Measurements from ENCODE around the gene TTLL7.

Gene TTLL7

DNA sequence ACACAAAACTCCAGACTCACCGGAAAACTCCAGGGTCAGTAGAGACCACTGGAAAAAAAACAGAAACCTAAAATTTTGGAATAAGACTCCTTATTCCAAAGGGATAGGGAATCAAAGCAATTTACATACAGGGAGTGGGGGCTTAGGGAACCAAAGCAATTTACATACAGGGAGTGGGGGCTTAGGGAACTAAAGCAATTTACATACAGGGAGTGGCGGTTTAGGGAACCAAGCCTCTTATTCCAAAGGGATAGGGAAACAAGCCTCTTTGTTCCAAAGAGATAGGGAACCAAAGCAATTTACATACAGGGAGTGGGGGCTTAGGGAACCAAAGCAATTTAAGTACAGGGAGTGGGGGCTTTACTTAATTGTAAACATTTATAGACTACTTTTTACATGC is 28.4 kb upstream of the TTLL7 start:
- no peak overlapping the region for H2BK5ac ChIP-seq (ENCODE audit: low read depth, low read length, poor library complexity)
- H4K91ac ChIP-seq (ENCODE audit: low read depth, low read length): no peak overlapping the region
- no peak overlapping the region for H2AK5ac ChIP-seq (ENCODE audit: low read length)
- no peak overlapping the region for H3K23ac ChIP-seq (ENCODE audit: low read length)
- no CpG with 5 or more reads among the region's 2 CpGs for WGBS (ENCODE audit: extremely low coverage, insufficient coverage, insufficient read length)
- H3K4me3 ChIP-seq (ENCODE audit: low read depth, low read length): no peak overlapping the region
- no peak overlapping the region for H3K18ac ChIP-seq (ENCODE audit: low read length)
- H2AFZ ChIP-seq (ENCODE audit: insufficient read depth, low read length, poor library complexity): no peak overlapping the region
- H3K4me2 ChIP-seq (ENCODE audit: low read length): no peak overlapping the region
- no peaks in the 10 kb centered on the region for H3K9me3 ChIP-seq (ENCODE audit: insufficient read depth, low read depth, low read length)
- H3K27me3 ChIP-seq (ENCODE audit: insufficient read depth, low read length): no peaks in the 10 kb centered on the region
- H3K79me1 ChIP-seq (ENCODE audit: low read length): no peaks in the 10 kb centered on the region
- no peak overlapping the region for H4K8ac ChIP-seq (ENCODE audit: low read depth, low read length)
- H3K4me1 ChIP-seq (ENCODE audit: control insufficient read depth in 1 of 2, insufficient read depth in 2 of 2, low read length in 2 of 2): no peaks in the 10 kb centered on the region
- H3K79me2 ChIP-seq (ENCODE audit: control insufficient read depth, insufficient read depth, low read length, poor library complexity): no peaks in the 10 kb centered on the region
- H3K36me3 ChIP-seq (ENCODE audit: control insufficient read depth in 1 of 2, insufficient read depth in 2 of 2, low read length in 2 of 2): no peaks in the 10 kb centered on the region
- H2BK12ac ChIP-seq (ENCODE audit: low read length): no peak overlapping the region
- no peak for DNase-seq
- no peak overlapping the region for H3K9ac ChIP-seq (ENCODE audit: low read length)
- H3K27ac ChIP-seq (ENCODE audit: low read depth, low read length): no peak overlapping the region
- H3K4ac ChIP-seq (ENCODE audit: low read depth, low read length): no peak overlapping the region
- H2BK120ac ChIP-seq (ENCODE audit: insufficient read depth, low read length, poor library complexity): no peak overlapping the region
- no peak overlapping the region for H3K14ac ChIP-seq (ENCODE audit: low read length)
- no peak overlapping the region for H4K12ac ChIP-seq (ENCODE audit: low read depth, low read length)

DNA sequence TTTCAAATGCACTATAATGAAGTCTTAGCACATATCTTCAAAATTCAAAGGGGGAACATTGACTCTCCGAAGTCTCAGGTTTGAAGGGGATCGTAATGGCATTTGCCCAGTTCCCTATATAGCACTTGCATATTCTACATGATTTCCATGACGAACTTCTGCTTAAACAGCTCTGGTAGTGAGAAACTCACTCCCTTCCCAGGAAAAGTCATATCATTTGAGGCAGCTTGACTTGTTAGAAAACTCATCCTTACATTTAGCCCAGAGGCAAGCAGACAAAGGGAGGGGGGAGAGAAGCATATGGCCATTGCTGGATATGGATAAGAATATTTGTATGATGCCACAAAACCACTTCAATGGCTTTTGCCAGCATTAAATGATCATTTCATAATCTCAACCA is 27.0 kb upstream of the TTLL7 start:
- Histone ChIP-seq H3K36me3 (ENCODE audit: control insufficient read depth in 1 of 2, insufficient read depth in 2 of 2, low read length in 2 of 2) (no peaks in the 10 kb centered on the region), H3K4me3 (ENCODE audit: low read depth, low read length) (no peak overlapping the region), H3K79me2 (ENCODE audit: control insufficient read depth, insufficient read depth, low read length, poor library complexity) (no peaks in the 10 kb centered on the region), H2AFZ (ENCODE audit: insufficient read depth, low read length, poor library complexity) (no peak overlapping the region), H3K4me1 (ENCODE audit: control insufficient read depth in 1 of 2, insufficient read depth in 2 of 2, low read length in 2 of 2) (no peaks in the 10 kb centered on the region), H4K91ac (ENCODE audit: low read depth, low read length) (no peak overlapping the region), H3K27me3 (ENCODE audit: insufficient read depth, low read length) (no peaks in the 10 kb centered on the region), H3K23ac (ENCODE audit: low read length) (no peak overlapping the region), H2BK5ac (ENCODE audit: low read depth, low read length, poor library complexity) (no peak overlapping the region), H3K4me2 (ENCODE audit: low read length) (no peak overlapping the region), H2BK12ac (ENCODE audit: low read length) (no peak overlapping the region), H3K9ac (ENCODE audit: low read length) (peak overlapping the region; percentile 53), H4K8ac (ENCODE audit: low read depth, low read length) (no peak overlapping the region), H3K18ac (ENCODE audit: low read length) (no peak overlapping the region), H2AK5ac (ENCODE audit: low read length) (no peak overlapping the region), H3K27ac (ENCODE audit: low read depth, low read length) (no peak overlapping the region), H3K9me3 (ENCODE audit: insufficient read depth, low read depth, low read length) (no peaks in the 10 kb centered on the region), H4K12ac (ENCODE audit: low read depth, low read length) (no peak overlapping the region), H3K79me1 (ENCODE audit: low read length) (no peaks in the 10 kb centered on the region), H3K4ac (ENCODE audit: low read depth, low read length) (no peak overlapping the region), H3K14ac (ENCODE audit: low read length) (no peak overlapping the region), H2BK120ac (ENCODE audit: insufficient read depth, low read length, poor library complexity) (no peak overlapping the region)
- DNase-seq: no peak
- no CpG with 5 or more reads among the region's 3 CpGs for WGBS (ENCODE audit: extremely low coverage, insufficient coverage, insufficient read length)

DNA sequence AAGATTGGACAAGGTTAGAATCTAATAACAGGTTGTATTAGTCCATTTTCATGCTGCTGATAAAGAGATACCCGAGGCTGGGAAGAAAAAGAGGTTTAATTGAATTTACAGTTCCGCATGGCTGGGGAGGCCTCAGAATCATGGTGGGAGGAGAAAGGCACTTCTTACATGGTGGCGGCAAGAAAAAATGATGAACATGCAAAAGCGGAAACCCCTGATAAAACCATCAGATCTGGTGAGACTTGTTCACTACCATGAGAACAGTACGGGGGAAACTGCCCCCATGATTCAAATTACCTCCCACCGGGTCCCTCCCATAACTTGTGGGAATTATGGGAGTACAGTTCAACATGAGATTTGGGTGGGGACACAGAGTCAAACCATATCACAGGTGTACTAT is 22.9 kb upstream of the TTLL7 start:
- Histone ChIP-seq H4K12ac (ENCODE audit: low read depth, low read length) (no peak overlapping the region), H3K4me3 (ENCODE audit: low read depth, low read length) (no peak overlapping the region), H2AFZ (ENCODE audit: insufficient read depth, low read length, poor library complexity) (no peak overlapping the region), H3K4me2 (ENCODE audit: low read length) (no peak overlapping the region), H3K14ac (ENCODE audit: low read length) (no peak overlapping the region), H3K9me3 (ENCODE audit: insufficient read depth, low read depth, low read length) (no peaks in the 10 kb centered on the region), H3K27me3 (ENCODE audit: insufficient read depth, low read length) (no peaks in the 10 kb centered on the region), H2AK5ac (ENCODE audit: low read length) (no peak overlapping the region), H4K91ac (ENCODE audit: low read depth, low read length) (no peak overlapping the region), H3K4me1 (ENCODE audit: control insufficient read depth in 1 of 2, insufficient read depth in 2 of 2, low read length in 2 of 2) (peaks cover 0 to 4% of the 10 kb centered on the region in 2 experiments), H3K9ac (ENCODE audit: low read length) (no peak overlapping the region), H3K79me2 (ENCODE audit: control insufficient read depth, insufficient read depth, low read length, poor library complexity) (no peaks in the 10 kb centered on the region), H3K36me3 (ENCODE audit: control insufficient read depth in 1 of 2, insufficient read depth in 2 of 2, low read length in 2 of 2) (no peaks in the 10 kb centered on the region), H3K79me1 (ENCODE audit: low read length) (no peaks in the 10 kb centered on the region), H2BK12ac (ENCODE audit: low read length) (no peak overlapping the region), H4K8ac (ENCODE audit: low read depth, low read length) (no peak overlapping the region), H3K4ac (ENCODE audit: low read depth, low read length) (no peak overlapping the region), H2BK120ac (ENCODE audit: insufficient read depth, low read length, poor library complexity) (no peak overlapping the region), H3K23ac (ENCODE audit: low read length) (no peak overlapping the region), H2BK5ac (ENCODE audit: low read depth, low read length, poor library complexity) (no peak overlapping the region), H3K18ac (ENCODE audit: low read length) (no peak overlapping the region), H3K27ac (ENCODE audit: low read depth, low read length) (no peak overlapping the region)
- no peak for DNase-seq
- no CpG with 5 or more reads among the region's 6 CpGs for WGBS (ENCODE audit: extremely low coverage, insufficient coverage, insufficient read length)

DNA sequence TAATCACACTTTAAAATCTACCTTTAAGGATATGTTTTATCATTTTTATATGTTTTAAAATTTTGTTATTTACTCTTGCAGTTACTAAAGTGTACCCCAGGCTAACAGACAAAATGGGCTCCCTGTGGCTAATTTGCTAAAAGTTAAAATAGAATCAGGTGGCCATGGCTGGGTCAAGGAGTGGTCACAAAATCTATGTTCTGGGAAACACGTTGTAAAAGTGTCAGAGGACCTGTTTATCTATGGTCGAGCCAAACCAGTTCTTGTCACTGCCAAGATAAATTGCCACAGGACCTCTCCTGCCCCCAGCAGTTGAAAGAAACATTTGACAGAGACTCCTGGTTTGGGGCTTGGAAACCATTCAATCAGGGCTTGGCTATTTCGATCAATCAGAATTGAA is 21.2 kb upstream of the TTLL7 start:
- Histone ChIP-seq H3K9me3 (ENCODE audit: insufficient read depth, low read depth, low read length) (no peaks in the 10 kb centered on the region), H3K79me2 (ENCODE audit: control insufficient read depth, insufficient read depth, low read length, poor library complexity) (no peaks in the 10 kb centered on the region), H3K18ac (ENCODE audit: low read length) (no peak overlapping the region), H2BK5ac (ENCODE audit: low read depth, low read length, poor library complexity) (no peak overlapping the region), H2BK12ac (ENCODE audit: low read length) (no peak overlapping the region), H3K4me2 (ENCODE audit: low read length) (no peak overlapping the region), H3K4me3 (ENCODE audit: low read depth, low read length) (no peak overlapping the region), H3K9ac (ENCODE audit: low read length) (no peak overlapping the region), H4K91ac (ENCODE audit: low read depth, low read length) (no peak overlapping the region), H3K36me3 (ENCODE audit: control insufficient read depth in 1 of 2, insufficient read depth in 2 of 2, low read length in 2 of 2) (no peaks in the 10 kb centered on the region), H2AFZ (ENCODE audit: insufficient read depth, low read length, poor library complexity) (no peak overlapping the region), H3K4me1 (ENCODE audit: control insufficient read depth in 1 of 2, insufficient read depth in 2 of 2, low read length in 2 of 2) (peaks cover 0 to 4% of the 10 kb centered on the region in 2 experiments), H3K14ac (ENCODE audit: low read length) (no peak overlapping the region), H2AK5ac (ENCODE audit: low read length) (no peak overlapping the region), H3K4ac (ENCODE audit: low read depth, low read length) (no peak overlapping the region), H3K79me1 (ENCODE audit: low read length) (no peaks in the 10 kb centered on the region), H2BK120ac (ENCODE audit: insufficient read depth, low read length, poor library complexity) (no peak overlapping the region), H3K23ac (ENCODE audit: low read length) (no peak overlapping the region), H4K8ac (ENCODE audit: low read depth, low read length) (no peak overlapping the region), H3K27me3 (ENCODE audit: insufficient read depth, low read length) (no peaks in the 10 kb centered on the region), H4K12ac (ENCODE audit: low read depth, low read length) (no peak overlapping the region), H3K27ac (ENCODE audit: low read depth, low read length) (no peak overlapping the region)
- DNase-seq: no peak
- WGBS (ENCODE audit: extremely low coverage, insufficient coverage, insufficient read length): no CpG with 5 or more reads among the region's 3 CpGs
